HG02571 (cell line): Measurements from ENCODE around the gene SPACA9.

Experiments used
- ATAC-seq: cut with Tn5 transposase; IDR thresholded peaks from one replicate; pipeline ENCODE4 v1.9.1; 2021; ENCODE audit warnings: mild to moderate bottlenecking, moderate library complexity; ENCODE audit not compliant: unreplicated experiment

Gene SPACA9

GRCh38 chr9:132937463-132937901 is 58.8 kb downstream of the SPACA9 start:
- no peak for ATAC-seq

GRCh38 chr9:132939169-132939568 is 60.5 kb downstream of the SPACA9 start:
- no peak for ATAC-seq
